ENCODE measurements around the gene GLRA3.

GRCh38 chr4:174690665-174691064, 138.4 kb downstream of the GLRA3 start:
- no peak for TF ChIP-seq POLR2A (IDR thresholded peaks at IDR 0.05; ENCODE audit: low read depth, low read length)
- TF ChIP-seq TAF1 (IDR thresholded peaks at IDR 0.05; ENCODE audit: borderline replicate concordance, low read depth, low read length), result no peak

Measured in GM12892 (cell line).